HT1080 (cell line): ENCODE data around the gene TM7SF3. TPM values are rescaled to one million over a fixed set of nuclear protein-coding genes. Genes with fewer than 3 reads are reported as not detected.

Source experiments
- DNase-seq: peaks from one replicate; pipeline ENCODE4 v3.0.0-alpha.2; 2015; ENCODE audit warnings: low read depth
- total RNA-seq: library from RNA; depleted of rRNA; stranded (reverse); fragments of >200 nt; shearing (Covaris generic); gene quantifications from 2 replicates; pipeline ENCODE4 v1.2.3, GENCODE V29; 2014; rRNA removed

The TM7SF3 gene
- total RNA-seq, 1 experiment from 2014 or later = 144 TPM

- DNase-seq = no peak
Observed at GRCh38 chr12:26936559-26937442, 77.4 kb downstream of the TM7SF3 start.

- no peak for DNase-seq
Observed at GRCh38 chr12:26935636-26936378, 78.4 kb downstream of the TM7SF3 start.

- no peak for DNase-seq
Observed at GRCh38 chr12:26929590-26929989, 84.6 kb downstream of the TM7SF3 start.

- DNase-seq = no peak
Observed at GRCh38 chr12:26928661-26929060, 85.5 kb downstream of the TM7SF3 start.

Other genes starting within 250 kb of the TM7SF3 start
- 4.9 and 9.3 TPM in 2 replicates for gene ITPR2, start 181.2 kb downstream of the TM7SF3 start, total RNA-seq
- gene INTS13, start 76.4 kb downstream of the TM7SF3 start, total RNA-seq = 49.8 and 50.9 TPM in 2 replicates
- 49.4 and 56.5 TPM in 2 replicates for gene FGFR1OP2, start 75.9 kb downstream of the TM7SF3 start, total RNA-seq
- 52.8 and 59.8 TPM in 2 replicates for gene MED21, start 8.2 kb upstream of the TM7SF3 start, total RNA-seq
- gene C12orf71, start 68.2 kb upstream of the TM7SF3 start, total RNA-seq = not detected in 2 replicates
- 15.0 and 32.3 TPM in 2 replicates for gene STK38L, start 229.9 kb upstream of the TM7SF3 start, total RNA-seq